Peyer's patch (tissue), 4 donors: ENCODE results near the gene C7orf33. TPM values are rescaled to one million over a fixed set of nuclear protein-coding genes. Genes with fewer than 3 reads are reported as not detected.

Experiments
- DNase-seq, 3 donors: peaks; one replicate each; pipeline ENCODE4 v3.0.0-alpha.2; 2017 to 2019
- H3K27ac ChIP-seq, 4 donors: fragments of 200-600 bp; sonication (generic); one replicate each; pipeline ENCODE4 v1.5.1; 2016 to 2019
- H3K27me3 ChIP-seq, 2 donors: fragments of 200-600 bp; sonication (generic); one replicate each; pipeline ENCODE4 v1.5.1; 2019
- H3K36me3 ChIP-seq, 3 donors: fragments of 200-600 bp; sonication (generic); one replicate each; pipeline ENCODE4 v1.5.1; 2016 to 2019
- H3K4me1 ChIP-seq, 4 donors: fragments of 200-600 bp; sonication (generic); one replicate each; pipeline ENCODE4 v1.5.1; 2016 to 2019
- H3K4me3 ChIP-seq, 4 donors: fragments of 200-600 bp; sonication (generic); 1 replicate in 3 of 4; 2 replicates in 1 of 4; pipeline ENCODE4 v1.5.1; 2016 to 2019; ENCODE audit warnings: mild to moderate bottlenecking in 1 of 4
- H3K9me3 ChIP-seq, 4 donors: fragments of 200-600 bp; sonication (generic); one replicate each; pipeline ENCODE4 v1.5.1; 2016 to 2019; ENCODE audit warnings: mild to moderate bottlenecking in 1 of 4
- CTCF ChIP-seq, 6 experiments: fragments of 450-650 bp in 4 of 6; fragments of 200-600 bp in 2 of 6; sonication (generic) in 1 of 6; IDR thresholded peaks; one replicate each; pipeline ENCODE4 v1.5.1; 2017 to 2019; ENCODE audit warnings: antibody characterized with exemption in 6 of 6, mild to moderate bottlenecking in 3 of 6, moderate library complexity in 1 of 6
- POLR2A ChIP-seq, 2 donors: fragments of 450-650 bp; IDR thresholded peaks; one replicate each; pipeline ENCODE4 v1.5.1; 2017; ENCODE audit warnings: antibody characterized with exemption in 2 of 2, mild to moderate bottlenecking in 2 of 2, moderate library complexity in 2 of 2
- total RNA-seq, 4 donors: library from RNA; depleted of rRNA; stranded (reverse); fragments of >200 nt; gene quantifications; one replicate each; pipeline ENCODE4 v1.1.0, GENCODE V29; 2016

Gene C7orf33
- total RNA-seq: not detected

GRCh38 chr7:148590471-148590870, at the start of gene C7orf33:
Gene C7orf33 (plus strand): TSS chr7:148590766. CDS start chr7:148590926, 160 bp downstream.
- Histone ChIP-seq H3K9me3 (no peaks in the 10 kb centered on the region), H3K27me3 (no peaks in the 10 kb centered on the region), H3K4me1 (no peaks in the 10 kb centered on the region), H3K4me3 (no peak within 1 kb of the TSS), H3K27ac (no peak within 1 kb of the TSS), H3K36me3 (no peaks in the 10 kb centered on the region)
- TF ChIP-seq CTCF (IDR thresholded peaks at IDR 0.05): no peak
- no peak for DNase-seq

- no peak overlapping the region for H3K4me3 ChIP-seq
- no peaks in the 10 kb centered on the region for H3K4me1 ChIP-seq
- H3K27ac ChIP-seq: no peak overlapping the region
- DNase-seq: no peak
- no peaks in the 10 kb centered on the region for H3K27me3 ChIP-seq
- H3K36me3 ChIP-seq: no peaks in the 10 kb centered on the region
- no peak for TF ChIP-seq CTCF (IDR thresholded peaks at IDR 0.05)
- TF ChIP-seq POLR2A (IDR thresholded peaks at IDR 0.05): no peak
- no peaks in the 10 kb centered on the region for H3K9me3 ChIP-seq
Measured at GRCh38 chr7:148541891-148542504, 48.6 kb upstream of the C7orf33 start.

- no peak overlapping the region for H3K4me3 ChIP-seq
- H3K4me1 ChIP-seq: no peaks in the 10 kb centered on the region
- H3K27me3 ChIP-seq: no peaks in the 10 kb centered on the region
- no peak for DNase-seq
- no peaks in the 10 kb centered on the region for H3K9me3 ChIP-seq
- H3K27ac ChIP-seq: no peak overlapping the region
- H3K36me3 ChIP-seq: no peaks in the 10 kb centered on the region
- no peak for TF ChIP-seq CTCF (IDR thresholded peaks at IDR 0.05)
- TF ChIP-seq POLR2A (IDR thresholded peaks at IDR 0.05): no peak
Measured at GRCh38 chr7:148543302-148543701, 47.3 kb upstream of the C7orf33 start.

- Histone ChIP-seq H3K27me3 (no peaks in the 10 kb centered on the region), H3K9me3 (no peaks in the 10 kb centered on the region), H3K27ac (no peak overlapping the region), H3K36me3 (no peaks in the 10 kb centered on the region), H3K4me3 (no peak overlapping the region), H3K4me1 (no peaks in the 10 kb centered on the region)
- TF ChIP-seq CTCF (IDR thresholded peaks at IDR 0.05) (no peak), POLR2A (IDR thresholded peaks at IDR 0.05) (no peak)
- DNase-seq: no peak
Measured at GRCh38 chr7:148545172-148545571, 45.4 kb upstream of the C7orf33 start.

GRCh38 chr7:148545932-148546331, 44.6 kb upstream of the C7orf33 start:
- Histone ChIP-seq H3K9me3 (no peaks in the 10 kb centered on the region), H3K27ac (no peak overlapping the region), H3K4me1 (no peaks in the 10 kb centered on the region), H3K36me3 (no peaks in the 10 kb centered on the region), H3K4me3 (no peak overlapping the region), H3K27me3 (no peaks in the 10 kb centered on the region)
- no peak for DNase-seq
- TF ChIP-seq CTCF (IDR thresholded peaks at IDR 0.05) (no peak), POLR2A (IDR thresholded peaks at IDR 0.05) (no peak)

- H3K9me3 ChIP-seq: no peaks in the 10 kb centered on the region
- no peak overlapping the region for H3K27ac ChIP-seq
- H3K4me3 ChIP-seq: no peak overlapping the region
- DNase-seq: no peak
- no peaks in the 10 kb centered on the region for H3K36me3 ChIP-seq
- TF ChIP-seq CTCF (IDR thresholded peaks at IDR 0.05) (no peak), POLR2A (IDR thresholded peaks at IDR 0.05) (no peak)
- H3K4me1 ChIP-seq: no peaks in the 10 kb centered on the region
- no peaks in the 10 kb centered on the region for H3K27me3 ChIP-seq
Measured at GRCh38 chr7:148546857-148547256, 43.7 kb upstream of the C7orf33 start.
